Kidney epithelial cell (primary cell): ENCODE results near the gene GAB2. TPM values are rescaled to one million over a fixed set of nuclear protein-coding genes. Genes with fewer than 3 reads are reported as not detected.

Source experiments
- DNase-seq: peaks from one replicate; pipeline ENCODE4 v3.0.0-alpha.2; 2010; ENCODE audit warnings: low read depth
- H3K27me3 ChIP-seq: 2 replicates; pipeline ENCODE4 v1.6.0; 2011; ENCODE audit warnings: low read length; ENCODE audit not compliant: control insufficient read depth, insufficient read depth
- H3K36me3 ChIP-seq: 2 replicates; pipeline ENCODE4 v1.5.1; 2011; ENCODE audit warnings: low read length; ENCODE audit not compliant: control insufficient read depth, insufficient read depth
- H3K4me3 ChIP-seq: 2 replicates; pipeline ENCODE4 v1.5.1; 2011; ENCODE audit warnings: low read depth, mild to moderate bottlenecking, control low read depth, low read length
- total RNA-seq: library from RNA; depleted of rRNA; stranded (reverse); fragments of >200 nt; gene quantifications from 2 replicates; pipeline ENCODE4 v1.2.3, GENCODE V29; 2015
- TF ChIP-seq, protein P1 (sequence below): IDR thresholded peaks from 2 replicates; pipeline ENCODE4 v1.5.1; 2011; ENCODE audit warnings: mild to moderate bottlenecking, moderate library complexity, low read length, control low read depth, inconsistent platforms; ENCODE audit not compliant: insufficient read depth, poor library complexity, severe bottlenecking

Gene GAB2
- total RNA-seq, 1 donor from 2014 or later, result 13.1 TPM

DNA sequence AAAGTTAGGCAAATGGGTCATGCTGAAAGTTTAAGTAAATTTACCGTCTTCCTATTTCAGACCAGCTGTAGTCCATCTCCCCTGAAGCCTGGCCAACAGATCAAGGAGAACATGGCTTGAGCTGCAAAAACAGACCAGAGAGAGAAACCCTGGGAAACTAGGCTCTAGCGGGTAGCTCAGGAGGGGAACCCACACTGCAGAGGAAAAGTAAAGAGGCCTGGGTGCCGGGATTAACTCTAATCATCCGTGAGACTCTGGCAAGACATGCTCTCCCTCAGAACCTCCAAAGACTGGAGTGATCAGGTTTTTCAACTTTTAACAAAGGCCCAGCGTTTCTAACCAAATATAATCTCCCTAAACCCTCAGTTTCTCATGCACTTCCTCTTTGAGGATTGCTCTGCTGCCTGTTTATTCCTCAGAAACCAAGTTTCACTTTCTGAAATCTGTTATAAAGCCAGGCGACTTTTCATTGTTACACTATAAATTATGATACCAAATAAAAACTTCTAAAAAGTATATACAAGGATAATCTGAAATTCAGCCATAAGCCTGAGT lies 67.5 kb downstream of the GAB2 start:
- DNase-seq, result no peak
- TF ChIP-seq, protein P1, sequence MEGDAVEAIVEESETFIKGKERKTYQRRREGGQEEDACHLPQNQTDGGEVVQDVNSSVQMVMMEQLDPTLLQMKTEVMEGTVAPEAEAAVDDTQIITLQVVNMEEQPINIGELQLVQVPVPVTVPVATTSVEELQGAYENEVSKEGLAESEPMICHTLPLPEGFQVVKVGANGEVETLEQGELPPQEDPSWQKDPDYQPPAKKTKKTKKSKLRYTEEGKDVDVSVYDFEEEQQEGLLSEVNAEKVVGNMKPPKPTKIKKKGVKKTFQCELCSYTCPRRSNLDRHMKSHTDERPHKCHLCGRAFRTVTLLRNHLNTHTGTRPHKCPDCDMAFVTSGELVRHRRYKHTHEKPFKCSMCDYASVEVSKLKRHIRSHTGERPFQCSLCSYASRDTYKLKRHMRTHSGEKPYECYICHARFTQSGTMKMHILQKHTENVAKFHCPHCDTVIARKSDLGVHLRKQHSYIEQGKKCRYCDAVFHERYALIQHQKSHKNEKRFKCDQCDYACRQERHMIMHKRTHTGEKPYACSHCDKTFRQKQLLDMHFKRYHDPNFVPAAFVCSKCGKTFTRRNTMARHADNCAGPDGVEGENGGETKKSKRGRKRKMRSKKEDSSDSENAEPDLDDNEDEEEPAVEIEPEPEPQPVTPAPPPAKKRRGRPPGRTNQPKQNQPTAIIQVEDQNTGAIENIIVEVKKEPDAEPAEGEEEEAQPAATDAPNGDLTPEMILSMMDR, result no peak
- H3K4me3 ChIP-seq, result no peak overlapping the region

DNA sequence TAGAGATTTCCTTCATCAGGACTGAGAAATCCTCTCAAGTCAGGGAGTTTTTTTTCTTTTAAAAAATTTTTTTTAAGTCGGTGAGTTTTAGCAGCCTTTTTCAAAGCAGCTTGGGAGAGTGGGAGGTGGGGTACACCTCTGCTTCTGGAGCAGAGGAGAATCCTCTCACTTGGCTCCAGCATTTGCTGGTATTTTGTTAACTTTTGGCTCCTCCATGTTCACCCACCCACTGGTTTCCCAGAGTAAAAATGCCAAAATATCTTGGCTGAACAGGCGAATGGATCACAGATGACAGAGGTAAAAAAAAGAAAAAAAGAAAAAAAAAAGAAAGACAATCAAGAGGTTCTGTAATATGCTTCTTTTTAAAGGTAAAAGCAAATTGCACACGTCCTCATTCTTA lies 68.0 kb downstream of the GAB2 start:
- Histone ChIP-seq H3K4me3 (no peak overlapping the region), H3K27me3 (no peaks in the 10 kb centered on the region), H3K36me3 (no peaks in the 10 kb centered on the region)
- TF ChIP-seq, protein P1, result no peak
- DNase-seq, result no peak

More for the DNA sequence above, 67.5 kb downstream of the GAB2 start:
- Histone ChIP-seq H3K27me3 (no peaks in the 10 kb centered on the region), H3K36me3 (no peaks in the 10 kb centered on the region)

DNA sequence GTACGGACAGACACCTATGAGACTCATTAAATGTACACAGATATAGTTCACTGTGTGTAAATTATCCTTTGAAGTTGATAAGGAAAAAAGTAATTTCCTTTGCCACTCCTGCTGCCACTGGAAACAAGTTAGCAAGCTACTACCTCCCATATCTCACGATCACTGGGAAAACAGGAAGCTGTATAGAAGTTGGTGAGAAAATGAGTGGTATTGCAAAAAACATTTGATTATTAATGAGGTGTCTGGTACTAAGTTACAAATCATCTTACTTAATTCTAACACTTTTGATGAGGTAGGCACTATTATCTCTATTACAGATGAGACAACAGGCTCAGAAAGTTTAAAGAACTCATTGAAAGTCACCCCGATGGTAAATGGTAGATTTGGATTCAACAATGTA lies 68.5 kb downstream of the GAB2 start:
- TF ChIP-seq, protein P1, result no peak
- no peak overlapping the region for H3K4me3 ChIP-seq
- no peaks in the 10 kb centered on the region for H3K36me3 ChIP-seq
- no peaks in the 10 kb centered on the region for H3K27me3 ChIP-seq
- no peak for DNase-seq

DNA sequence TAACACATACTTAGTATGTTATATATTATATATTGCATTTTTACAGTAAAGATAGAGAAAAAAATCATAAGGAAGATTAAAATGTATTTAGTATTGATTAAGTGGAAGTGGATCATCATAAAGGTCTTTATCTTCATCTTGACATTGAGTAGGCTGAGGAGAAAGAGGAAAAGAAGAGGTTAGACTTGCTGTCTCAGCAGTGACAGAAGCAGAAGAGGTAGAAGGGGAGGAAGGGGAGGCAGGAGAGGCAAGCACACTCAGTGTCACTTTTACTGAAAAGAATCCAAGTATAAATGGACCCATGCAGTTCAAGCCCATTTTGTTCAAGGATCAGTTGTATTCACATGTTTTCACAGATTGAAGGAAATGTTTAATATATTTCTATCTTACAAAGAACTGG lies 69.7 kb downstream of the GAB2 start:
- Histone ChIP-seq H3K4me3 (no peak overlapping the region), H3K27me3 (no peaks in the 10 kb centered on the region), H3K36me3 (no peaks in the 10 kb centered on the region)
- DNase-seq, result no peak
- TF ChIP-seq, protein P1, result no peak

DNA sequence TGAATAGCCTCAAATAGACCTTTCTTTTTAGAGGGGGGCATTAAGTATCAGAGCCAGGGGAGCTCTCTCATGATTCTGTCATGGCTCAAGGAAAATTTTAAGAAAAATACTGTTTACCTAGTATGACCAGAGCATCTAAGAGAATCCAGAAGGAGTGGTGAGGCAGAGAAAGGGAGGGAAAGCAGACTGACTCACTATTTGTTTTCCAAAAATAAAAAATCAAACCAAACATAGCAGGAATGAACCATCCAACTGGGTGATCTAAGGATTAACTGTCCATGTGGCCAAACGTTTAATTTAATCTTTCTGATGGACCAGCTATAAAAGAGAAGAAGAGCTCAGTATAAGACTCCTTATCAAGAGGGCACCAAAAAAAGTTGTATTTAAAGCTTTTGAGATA lies 70.8 kb downstream of the GAB2 start:
- DNase-seq, result no peak
- H3K27me3 ChIP-seq, result no peaks in the 10 kb centered on the region
- H3K4me3 ChIP-seq, result no peak overlapping the region
- TF ChIP-seq, protein P1, result no peak
- no peaks in the 10 kb centered on the region for H3K36me3 ChIP-seq

DNA sequence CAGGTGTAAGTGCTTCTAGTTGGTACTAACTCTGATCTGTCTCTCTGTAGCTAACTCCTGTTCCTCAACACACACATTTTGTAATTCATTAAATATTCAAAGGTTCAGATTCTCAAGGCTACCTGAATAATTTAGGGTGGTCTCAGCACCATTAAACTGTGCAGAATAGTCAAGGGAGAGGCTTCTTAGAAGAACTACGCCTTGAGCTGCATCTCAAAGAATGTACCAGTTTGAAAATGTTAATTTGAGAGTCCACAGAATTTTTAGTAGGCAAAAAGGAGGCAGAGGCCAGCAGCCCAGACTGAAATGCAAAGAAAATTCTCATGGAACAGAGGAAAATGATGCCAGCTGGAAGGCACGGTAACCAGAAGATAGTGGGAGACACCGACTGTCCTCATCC lies 72.2 kb downstream of the GAB2 start:
- Histone ChIP-seq H3K4me3 (no peak overlapping the region), H3K27me3 (no peaks in the 10 kb centered on the region), H3K36me3 (no peaks in the 10 kb centered on the region)
- TF ChIP-seq, protein P1, result no peak
- DNase-seq, result no peak
